GM18505 (cell line): ENCODE data around the gene GGT1.

Experiments
- ATAC-seq: cut with Tn5 transposase; IDR thresholded peaks from one replicate; pipeline ENCODE4 v1.9.1; 2021; ENCODE audit not compliant: unreplicated experiment
- POLR2A ChIP-seq: IDR thresholded peaks from 4 replicates; pipeline ENCODE4 v1.6.1; 2011; ENCODE audit warnings: borderline replicate concordance; ENCODE audit not compliant: insufficient read depth, insufficient read length; ENCODE audit errors: extremely low read depth

The GGT1 gene

GRCh38 chr22:24576778-24577177 lies 26.2 kb upstream of the GGT1 start:
- TF ChIP-seq POLR2A: no peak
- ATAC-seq: no peak

GRCh38 chr22:24578355-24579257 lies 24.4 kb upstream of the GGT1 start:
- TF ChIP-seq POLR2A: no peak
- ATAC-seq: no peak

- no peak for ATAC-seq
- TF ChIP-seq POLR2A: no peak
Observed at GRCh38 chr22:24579258-24579601, 23.8 kb upstream of the GGT1 start.

- ATAC-seq: no peak
- no peak for TF ChIP-seq POLR2A
Observed at GRCh38 chr22:24580276-24580675, 22.7 kb upstream of the GGT1 start.

- no peak for ATAC-seq
- TF ChIP-seq POLR2A: no peak
Observed at GRCh38 chr22:24582056-24582814, 20.8 kb upstream of the GGT1 start.

- ATAC-seq: no peak
- no peak for TF ChIP-seq POLR2A
Observed at GRCh38 chr22:24583221-24584165, 19.5 kb upstream of the GGT1 start.

GRCh38 chr22:24584166-24584790 lies 18.7 kb upstream of the GGT1 start:
- no peak for TF ChIP-seq POLR2A
- ATAC-seq: no peak

GRCh38 chr22:24584871-24585411 lies 18.1 kb upstream of the GGT1 start:
- ATAC-seq: no peak

GRCh38 chr22:24585461-24585860 lies 17.5 kb upstream of the GGT1 start:
- ATAC-seq: no peak
- TF ChIP-seq POLR2A: no peak

More at GRCh38 chr22:24584871-24585411, 18.1 kb upstream of the GGT1 start:
- TF ChIP-seq POLR2A: no peak

- no peak for ATAC-seq
- no peak for TF ChIP-seq POLR2A
Observed at GRCh38 chr22:24585927-24586546, 17.0 kb upstream of the GGT1 start.

- TF ChIP-seq POLR2A: no peak
- ATAC-seq: no peak
Observed at GRCh38 chr22:24587251-24587650, 15.7 kb upstream of the GGT1 start.

- ATAC-seq: no peak
- no peak for TF ChIP-seq POLR2A
Observed at GRCh38 chr22:24587948-24588347, 15.0 kb upstream of the GGT1 start.
